HepG2 (cell line): ENCODE results near the gene GPX7. TPM values are rescaled to one million over a fixed set of nuclear protein-coding genes. Genes with fewer than 3 reads are reported as not detected.

Source experiments
- ATAC-seq: fragments of 200-7000 bp; cut with Tn5 transposase; 3 replicates; pipeline ENCODE4 v1.9.1; 2020; ENCODE audit warnings: mild to moderate bottlenecking, moderate library complexity
- BruUV-seq: library from RNA; stranded (reverse); fragments of 400-500 nt; replicated peaks from 2 replicates; lab custom pipeline; 2021; lab: Mats Ljungman, UMichigan
- CTCF ChIA-PET: fragments of 300-600 bp; formaldehyde crosslinking; extraction: SDS; loops from one replicate; lab custom pipeline; 2021; ENCODE audit warnings: low total read pairs, inconsistent platforms, low intra/inter-chr PET ratio; lab: Yijun Ruan, JAX
- POLR2A ChIA-PET: fragments of 350-600 bp; sonication (Branson Sonifier 250); formaldehyde crosslinking; loops from one replicate; lab custom pipeline; 2020; ENCODE audit warnings: antibody characterized with exemption, inconsistent platforms; lab: Yijun Ruan, JAX
- DNase-seq: peaks from one replicate; pipeline ENCODE4 v3.0.0-alpha.2; 2015; ENCODE audit warnings: low spot score
- FAIRE-seq: peaks from 3 replicates; lab custom pipeline; 2011; peaks lifted over from hg19 to GRCh38; lab: Jason Lieb, UNC
- H2AFZ ChIP-seq: one replicate; pipeline ENCODE4 v1.6.1; 2011; ENCODE audit warnings: low read length, inconsistent platforms
- H3K27ac ChIP-seq: fragments of 300-600 bp; 3 replicates; pipeline ENCODE4 v1.8.0; 2011; ENCODE audit warnings: mixed run types, mild to moderate bottlenecking, mixed read lengths, low read length, inconsistent platforms; ENCODE audit not compliant: insufficient read depth; ENCODE audit errors: extremely low read length
- H3K27me3 ChIP-seq, 2 experiments: fragments of 200-600 bp in 1 of 2; 2 replicates in 1 of 2; 3 replicates in 1 of 2; pipeline versions ENCODE4 v1.6.0 to v1.8.0; 2011; ENCODE audit warnings: low read length in 2 of 2, mild to moderate bottlenecking in 2 of 2, moderate library complexity in 2 of 2, inconsistent platforms in 1 of 2; ENCODE audit not compliant: insufficient read depth in 2 of 2, control insufficient read depth in 1 of 2
- H3K36me3 ChIP-seq, 2 experiments: fragments of 200-600 bp in 1 of 2; replicated peaks in 1 of 2; 2 replicates in 1 of 2; 3 replicates in 1 of 2; pipeline versions ENCODE4 v1.5.1 to v1.8.0; 2011; ENCODE audit warnings: low read length in 2 of 2, inconsistent platforms in 1 of 2; ENCODE audit not compliant: insufficient read depth in 2 of 2, control insufficient read depth in 1 of 2
- H3K4me1 ChIP-seq: 2 replicates; pipeline ENCODE4 v1.5.1; 2012; ENCODE audit warnings: low read length, inconsistent platforms; ENCODE audit not compliant: insufficient read depth
- H3K4me2 ChIP-seq: 2 replicates; pipeline ENCODE4 v1.6.0; 2011; ENCODE audit warnings: low read depth, low read length, inconsistent platforms
- H3K4me3 ChIP-seq, 3 experiments: fragments of 200-600 bp in 1 of 3; sonication (generic), shearing (Covaris generic) in 1 of 3; replicated peaks in 1 of 3; 2 replicates each; pipeline ENCODE4 v1.5.1; 2011 to 2016; ENCODE audit warnings: low read length in 3 of 3, inconsistent platforms in 2 of 3, low read depth in 2 of 3, mild to moderate bottlenecking in 2 of 3, control low read depth in 1 of 3, mixed read lengths in 1 of 3; ENCODE audit not compliant: insufficient read depth in 1 of 3
- H3K79me2 ChIP-seq: one replicate; pipeline ENCODE4 v1.6.1; 2011; ENCODE audit warnings: low read length, inconsistent platforms; ENCODE audit not compliant: insufficient read depth
- H3K9ac ChIP-seq: 2 replicates; pipeline ENCODE4 v1.6.0; 2011; ENCODE audit warnings: mild to moderate bottlenecking, low read depth, low read length, inconsistent platforms; ENCODE audit not compliant: insufficient read depth
- H3K9me3 ChIP-seq: 2 replicates; pipeline ENCODE4 v1.5.1; 2012; ENCODE audit warnings: mild to moderate bottlenecking, low read length
- H4K20me1 ChIP-seq: 2 replicates; pipeline ENCODE4 v1.6.0; 2011; ENCODE audit warnings: inconsistent platforms, mild to moderate bottlenecking, low read length, moderate library complexity; ENCODE audit not compliant: insufficient read depth
- FOSL2 ChIP-seq: sonication (generic); formaldehyde crosslinking; IDR thresholded peaks from 2 replicates; pipeline ENCODE4 v1.4.0; 2020; ENCODE audit warnings: missing genetic modification reagents
- MAFF ChIP-seq: IDR thresholded peaks from 2 replicates; pipeline ENCODE4 v1.6.1; 2011; ENCODE audit warnings: low read depth, low read length, improper control_type of control experiment
- MAFK ChIP-seq, 2 experiments: IDR thresholded peaks in 1 of 2; conservative IDR thresholded peaks in 1 of 2; 2 replicates each; pipeline ENCODE4 v1.6.1; 2011; ENCODE audit warnings: improper control_type of control experiment in 2 of 2, low read length in 2 of 2
- NFATC3 ChIP-seq: sonication (generic); formaldehyde crosslinking; IDR thresholded peaks from 2 replicates; pipeline ENCODE4 v1.5.1; 2020; ENCODE audit warnings: mild to moderate bottlenecking, missing genetic modification reagents
- POGZ ChIP-seq: sonication (generic); formaldehyde crosslinking; IDR thresholded peaks from 2 replicates; pipeline ENCODE4 v1.4.0; 2020; ENCODE audit warnings: mild to moderate bottlenecking, missing genetic modification reagents
- POLR2A ChIP-seq, 2 experiments: IDR thresholded peaks; 2 replicates each; pipeline ENCODE4 v1.6.1; 2011; ENCODE audit warnings: low read depth in 2 of 2, low read length in 2 of 2, mild to moderate bottlenecking in 1 of 2, moderate library complexity in 1 of 2; ENCODE audit not compliant: insufficient read depth in 1 of 2
- SMC3 ChIP-seq: IDR thresholded peaks from 2 replicates; pipeline ENCODE4 v1.6.1; 2011; ENCODE audit warnings: low read length, improper control_type of control experiment
- ZMYM3 ChIP-seq: sonication (generic); formaldehyde crosslinking; IDR thresholded peaks from 2 replicates; pipeline ENCODE4 v1.5.1; 2020; ENCODE audit warnings: mild to moderate bottlenecking, missing genetic modification reagents
- ZNF121 ChIP-seq: sonication (generic); formaldehyde crosslinking; IDR thresholded peaks from 2 replicates; pipeline ENCODE4 v1.5.0; 2020; ENCODE audit warnings: mild to moderate bottlenecking, missing genetic modification reagents
- ZNF317 ChIP-seq: sonication (generic); formaldehyde crosslinking; IDR thresholded peaks from 2 replicates; pipeline ENCODE4 v1.5.0; 2020; ENCODE audit warnings: mild to moderate bottlenecking, missing genetic modification reagents
- ZNF354B ChIP-seq: sonication (generic); formaldehyde crosslinking; IDR thresholded peaks from 2 replicates; pipeline ENCODE4 v1.8.0; 2022; ENCODE audit warnings: mild to moderate bottlenecking, missing genetic modification reagents
- ZNF75D ChIP-seq: sonication (generic); formaldehyde crosslinking; IDR thresholded peaks from 2 replicates; pipeline ENCODE4 v1.8.1; 2023; ENCODE audit warnings: missing genetic modification reagents, mild to moderate bottlenecking, borderline replicate concordance
- WGBS: methylation state at CpG from one replicate; pipeline ENCODE4 v1.1.6; 2017; ENCODE audit warnings: low lambda C conversion rate; 5-methylcytosine and 5-hydroxymethylcytosine counted together
- in situ Hi-C: cut with HindIII; loops from 2 replicates; pipeline ENCODE4 v1.10.0; 2017; ENCODE audit warnings: low pct_unique_long_range_greater_than_20kb; ENCODE audit not compliant: extremely low pct_ligation_motif_present
- intact Hi-C: fragments of 100-400 bp; cut with micrococcal nuclease; formaldehyde crosslinking; loops from one replicate; pipeline ENCODE4 v1.10.0; 2022; ENCODE audit not compliant: unreplicated experiment
- polyA plus RNA-seq, 8 experiments: library from polyadenylated mRNA; depleted of rRNA in 3 of 8; stranded (reverse) in 7 of 8; unstranded in 1 of 8; fragments of >200 nt; fragmentation: Illumina TruSeq in 4 of 8; extraction: Trizol in 4 of 8; gene quantifications; 2 replicates each; pipeline versions ENCODE4 v1.2.1 to v1.2.3, GENCODE V29; 2011 to 2016; ENCODE audit warnings: low read depth in 4 of 8, missing spikeins in 1 of 8, mixed read lengths in 1 of 8; ENCODE audit not compliant: insufficient read depth in 1 of 8
- total RNA-seq, 5 experiments: library from RNA; depleted of rRNA; stranded (reverse); fragments of >200 nt; fragmentation: Illumina TruSeq; extraction: Trizol; gene quantifications; 2 replicates each; pipeline ENCODE4 v1.2.3, GENCODE V29; 2016; ENCODE audit warnings: low read depth in 1 of 5
- TF ChIP-seq, protein P1 (sequence below): sonication (generic); formaldehyde crosslinking; IDR thresholded peaks from 2 replicates; pipeline ENCODE4 v1.5.0; 2020; ENCODE audit warnings: mild to moderate bottlenecking, low read depth, missing genetic modification reagents, borderline replicate concordance
- TF ChIP-seq, protein P2 (sequence below): sonication (generic); formaldehyde crosslinking; IDR thresholded peaks from 2 replicates; pipeline ENCODE4 v1.8.1; 2023; ENCODE audit warnings: mild to moderate bottlenecking, missing genetic modification reagents
- TF ChIP-seq, protein P3 (sequence below): sonication (generic); formaldehyde crosslinking; IDR thresholded peaks from 2 replicates; pipeline ENCODE4 v1.5.0; 2020; ENCODE audit warnings: mild to moderate bottlenecking, missing genetic modification reagents
- TF ChIP-seq, protein P4 (sequence below): sonication (generic); formaldehyde crosslinking; IDR thresholded peaks from 2 replicates; pipeline ENCODE4 v1.5.1; 2020; ENCODE audit warnings: missing genetic modification reagents, mild to moderate bottlenecking, borderline replicate concordance
- TF ChIP-seq, protein P5 (sequence below): sonication (generic); formaldehyde crosslinking; IDR thresholded peaks from 2 replicates; pipeline ENCODE4 v1.4.0; 2020; ENCODE audit warnings: missing genetic modification reagents, mild to moderate bottlenecking, borderline replicate concordance

GPX7 gene
- total and polyA plus RNA-seq, 2 of the 13 experiments (the other 11 are each of a cell fraction or from before 2014, with no cell fraction given) = 14.1 to 16.2 TPM

DNA sequence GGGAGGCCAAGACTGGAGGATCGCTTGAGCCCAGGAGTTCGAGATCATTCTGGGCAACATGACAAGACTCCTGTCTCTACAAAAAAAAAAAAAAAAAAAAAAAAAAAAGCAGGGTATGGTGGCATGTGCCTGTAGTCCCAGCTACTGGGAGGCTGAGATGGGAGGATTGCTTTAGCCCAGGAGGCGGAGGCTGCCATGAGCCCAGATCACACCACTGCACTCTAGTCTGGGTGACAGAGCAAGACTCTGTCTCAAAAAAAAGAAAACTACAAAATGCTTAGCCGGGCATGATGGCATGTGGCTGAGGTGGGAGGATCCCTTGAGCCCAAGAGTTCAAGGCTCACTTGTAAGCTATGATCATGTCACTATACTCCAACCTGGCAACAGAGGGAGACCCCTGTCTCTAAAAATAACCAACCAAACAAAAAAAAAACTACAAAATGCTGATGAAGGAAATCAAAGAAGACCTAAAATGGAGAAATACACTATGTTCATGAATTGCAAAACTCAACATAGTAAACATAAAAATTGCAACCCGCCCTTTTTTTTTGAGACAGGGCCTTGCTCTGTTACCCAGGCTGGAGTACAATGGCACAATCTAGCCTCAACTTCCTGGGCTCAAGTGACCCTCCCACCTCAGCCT, 51.2 kb downstream of the GPX7 start:
- Histone ChIP-seq H3K27ac (no peak overlapping the region), H3K27me3 (no peaks in the 10 kb centered on the region), H3K4me3 (no peak overlapping the region), H3K4me1 (peaks cover 32% of the 10 kb centered on the region), H3K4me2 (no peak overlapping the region), H3K36me3 (no peaks in the 10 kb centered on the region), H3K9me3 (no peaks in the 10 kb centered on the region), H3K9ac (no peak overlapping the region), H3K79me2 (no peaks in the 10 kb centered on the region), H2AFZ (no peak overlapping the region), H4K20me1 (no peaks in the 10 kb centered on the region)
- ATAC-seq (peak; percentile 52), FAIRE-seq (no peak), DNase-seq (peak; percentile 46)
- CTCF ChIA-PET = no interaction called here
- no TSS peak for BruUV-seq
- POLR2A ChIA-PET = interaction anchor here (0.8 to 2.0 kb wide), 3 partner anchors 10 to 52 kb away, joined by 3 to 7 read pairs (median 3); no protein-coding TSS in a partner anchor
- WGBS = 70% methylated on average over 5 of the region's 5 CpGs
- intact Hi-C loops = loop anchor here (10.0 kb wide), 1 partner anchor 49 kb away; the partner anchor contains the start of gene GPX7
- in situ Hi-C loops = no loop called here
- TF ChIP-seq ZNF354B (CRISPR knock-in tag) = no peak
- TF ChIP-seq ZMYM3 (CRISPR knock-in tag) = 0 out of 2 replicates have a peak, but pooled peaks have one; percentile 27
- 0 out of 2 replicates have a peak, but pooled peaks have one; percentile 15 for TF ChIP-seq POGZ (CRISPR knock-in tag)
- TF ChIP-seq ZNF317 (CRISPR knock-in tag) = no peak
- TF ChIP-seq, protein P1, sequence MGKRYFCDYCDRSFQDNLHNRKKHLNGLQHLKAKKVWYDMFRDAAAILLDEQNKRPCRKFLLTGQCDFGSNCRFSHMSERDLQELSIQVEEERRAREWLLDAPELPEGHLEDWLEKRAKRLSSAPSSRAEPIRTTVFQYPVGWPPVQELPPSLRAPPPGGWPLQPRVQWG = no peak
- TF ChIP-seq SMC3 = no peak
- TF ChIP-seq, protein P2, sequence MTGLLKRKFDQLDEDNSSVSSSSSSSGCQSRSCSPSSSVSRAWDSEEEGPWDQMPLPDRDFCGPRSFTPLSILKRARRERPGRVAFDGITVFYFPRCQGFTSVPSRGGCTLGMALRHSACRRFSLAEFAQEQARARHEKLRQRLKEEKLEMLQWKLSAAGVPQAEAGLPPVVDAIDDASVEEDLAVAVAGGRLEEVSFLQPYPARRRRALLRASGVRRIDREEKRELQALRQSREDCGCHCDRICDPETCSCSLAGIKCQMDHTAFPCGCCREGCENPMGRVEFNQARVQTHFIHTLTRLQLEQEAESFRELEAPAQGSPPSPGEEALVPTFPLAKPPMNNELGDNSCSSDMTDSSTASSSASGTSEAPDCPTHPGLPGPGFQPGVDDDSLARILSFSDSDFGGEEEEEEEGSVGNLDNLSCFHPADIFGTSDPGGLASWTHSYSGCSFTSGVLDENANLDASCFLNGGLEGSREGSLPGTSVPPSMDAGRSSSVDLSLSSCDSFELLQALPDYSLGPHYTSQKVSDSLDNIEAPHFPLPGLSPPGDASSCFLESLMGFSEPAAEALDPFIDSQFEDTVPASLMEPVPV (CRISPR knock-in tag) = no peak
- TF ChIP-seq NFATC3 (CRISPR knock-in tag) = no peak
- TF ChIP-seq, protein P3, sequence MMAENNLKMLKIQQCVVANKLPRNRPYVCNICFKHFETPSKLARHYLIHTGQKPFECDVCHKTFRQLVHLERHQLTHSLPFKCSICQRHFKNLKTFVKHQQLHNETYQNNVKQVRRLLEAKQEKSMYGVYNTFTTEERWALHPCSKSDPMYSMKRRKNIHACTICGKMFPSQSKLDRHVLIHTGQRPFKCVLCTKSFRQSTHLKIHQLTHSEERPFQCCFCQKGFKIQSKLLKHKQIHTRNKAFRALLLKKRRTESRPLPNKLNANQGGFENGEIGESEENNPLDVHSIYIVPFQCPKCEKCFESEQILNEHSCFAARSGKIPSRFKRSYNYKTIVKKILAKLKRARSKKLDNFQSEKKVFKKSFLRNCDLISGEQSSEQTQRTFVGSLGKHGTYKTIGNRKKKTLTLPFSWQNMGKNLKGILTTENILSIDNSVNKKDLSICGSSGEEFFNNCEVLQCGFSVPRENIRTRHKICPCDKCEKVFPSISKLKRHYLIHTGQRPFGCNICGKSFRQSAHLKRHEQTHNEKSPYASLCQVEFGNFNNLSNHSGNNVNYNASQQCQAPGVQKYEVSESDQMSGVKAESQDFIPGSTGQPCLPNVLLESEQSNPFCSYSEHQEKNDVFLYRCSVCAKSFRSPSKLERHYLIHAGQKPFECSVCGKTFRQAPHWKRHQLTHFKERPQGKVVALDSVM = peak; percentile 94
- peak; percentile 79 for TF ChIP-seq MAFF
- TF ChIP-seq, protein P4, sequence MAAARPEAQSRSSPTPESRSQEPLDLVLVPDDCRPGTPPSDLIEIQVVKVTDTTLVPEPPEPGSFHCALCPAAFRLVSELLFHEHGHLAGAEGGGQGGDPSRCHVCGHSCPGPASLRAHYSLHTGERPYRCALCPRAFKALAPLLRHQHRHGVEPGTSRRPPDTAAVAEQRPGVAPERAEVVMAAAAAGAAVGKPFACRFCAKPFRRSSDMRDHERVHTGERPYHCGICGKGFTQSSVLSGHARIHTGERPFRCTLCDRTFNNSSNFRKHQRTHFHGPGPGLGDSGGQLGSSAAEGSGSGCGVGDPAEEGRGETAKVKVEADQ (CRISPR knock-in tag) = no peak
- TF ChIP-seq ZNF121 = no peak
- no peak for TF ChIP-seq FOSL2 (CRISPR knock-in tag)
- peak; percentile 59 to 72; a peak in 3 of 4 replicates for TF ChIP-seq MAFK (conservative IDR thresholded peaks at IDR 0.05 in 1 of 2, IDR thresholded peaks at IDR 0.05 in 1 of 2; ENCODE audit: low read length in 2 of 2)
- TF ChIP-seq ZNF75D (CRISPR knock-in tag) = no peak
- no peak for TF ChIP-seq POLR2A (IDR thresholded peaks at IDR 0.05; ENCODE audit: insufficient read depth in 1 of 2, low read depth in 2 of 2, low read length in 2 of 2)
- TF ChIP-seq, protein P5, sequence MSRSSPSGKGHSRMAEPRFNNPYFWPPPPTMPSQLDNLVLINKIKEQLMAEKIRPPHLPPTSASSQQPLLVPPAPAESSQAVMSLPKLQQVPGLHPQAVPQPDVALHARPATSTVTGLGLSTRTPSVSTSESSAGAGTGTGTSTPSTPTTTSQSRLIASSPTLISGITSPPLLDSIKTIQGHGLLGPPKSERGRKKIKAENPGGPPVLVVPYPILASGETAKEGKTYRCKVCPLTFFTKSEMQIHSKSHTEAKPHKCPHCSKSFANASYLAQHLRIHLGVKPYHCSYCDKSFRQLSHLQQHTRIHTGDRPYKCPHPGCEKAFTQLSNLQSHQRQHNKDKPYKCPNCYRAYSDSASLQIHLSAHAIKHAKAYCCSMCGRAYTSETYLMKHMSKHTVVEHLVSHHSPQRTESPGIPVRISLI (CRISPR knock-in tag) = 0 out of 2 replicates have a peak, but pooled peaks have one; percentile 20
